Gastrocnemius medialis (tissue), 4 donors: ENCODE data around the gene DPEP3.
A peak's percentile ranks its signal among the peaks of the same experiment; 100 is the strongest.

Experiments used
- POLR2A ChIP-seq, 2 donors: fragments of 450-650 bp; IDR thresholded peaks; one replicate each; pipeline ENCODE4 v1.6.1; 2017; ENCODE audit warnings: antibody characterized with exemption in 2 of 2, mild to moderate bottlenecking in 2 of 2, moderate library complexity in 2 of 2
- TF ChIP-seq, protein P1 (sequence below), 5 experiments: fragments of 450-650 bp in 3 of 5; fragments of 200-600 bp in 2 of 5; sonication (generic) in 2 of 5; IDR thresholded peaks in 4 of 5; conservative IDR thresholded peaks in 1 of 5; 1 replicate in 4 of 5; 2 replicates in 1 of 5; pipeline ENCODE4 v1.5.1; 2016 to 2019; ENCODE audit warnings: antibody characterized with exemption in 5 of 5, mild to moderate bottlenecking in 3 of 5, moderate library complexity in 3 of 5

DNA sequence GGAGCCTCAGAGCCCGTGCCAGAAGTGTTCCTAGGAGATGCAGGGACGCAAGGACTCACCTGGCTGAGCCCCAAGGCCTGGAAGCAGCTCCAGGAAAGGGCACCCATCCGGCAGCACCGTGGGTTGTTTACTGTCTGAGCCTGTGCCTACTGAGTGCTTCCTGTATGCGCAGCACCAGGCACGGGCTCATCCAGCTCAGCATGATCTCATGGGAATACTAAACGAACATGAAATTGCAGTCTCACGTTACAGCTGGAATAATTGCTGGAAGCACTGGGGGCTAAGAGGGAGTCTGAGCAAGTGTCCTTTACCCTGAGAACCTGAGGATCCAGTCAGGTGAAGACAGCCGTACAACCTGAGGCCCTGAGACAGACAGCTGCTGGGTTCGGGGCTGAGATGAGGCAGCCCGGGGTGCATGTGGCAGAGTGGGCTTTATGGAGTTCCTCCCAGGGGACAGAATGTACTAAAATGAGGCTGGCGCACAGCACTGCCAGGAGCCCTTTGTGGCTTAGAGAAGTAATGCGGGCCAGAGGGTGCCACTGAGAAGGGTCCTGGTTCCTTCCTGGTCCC lies 54.0 kb downstream of the DPEP3 start:
- peak in 1 of 2 donors; percentile 43 for TF ChIP-seq POLR2A (IDR thresholded peaks at IDR 0.05)
- TF ChIP-seq, protein P1, sequence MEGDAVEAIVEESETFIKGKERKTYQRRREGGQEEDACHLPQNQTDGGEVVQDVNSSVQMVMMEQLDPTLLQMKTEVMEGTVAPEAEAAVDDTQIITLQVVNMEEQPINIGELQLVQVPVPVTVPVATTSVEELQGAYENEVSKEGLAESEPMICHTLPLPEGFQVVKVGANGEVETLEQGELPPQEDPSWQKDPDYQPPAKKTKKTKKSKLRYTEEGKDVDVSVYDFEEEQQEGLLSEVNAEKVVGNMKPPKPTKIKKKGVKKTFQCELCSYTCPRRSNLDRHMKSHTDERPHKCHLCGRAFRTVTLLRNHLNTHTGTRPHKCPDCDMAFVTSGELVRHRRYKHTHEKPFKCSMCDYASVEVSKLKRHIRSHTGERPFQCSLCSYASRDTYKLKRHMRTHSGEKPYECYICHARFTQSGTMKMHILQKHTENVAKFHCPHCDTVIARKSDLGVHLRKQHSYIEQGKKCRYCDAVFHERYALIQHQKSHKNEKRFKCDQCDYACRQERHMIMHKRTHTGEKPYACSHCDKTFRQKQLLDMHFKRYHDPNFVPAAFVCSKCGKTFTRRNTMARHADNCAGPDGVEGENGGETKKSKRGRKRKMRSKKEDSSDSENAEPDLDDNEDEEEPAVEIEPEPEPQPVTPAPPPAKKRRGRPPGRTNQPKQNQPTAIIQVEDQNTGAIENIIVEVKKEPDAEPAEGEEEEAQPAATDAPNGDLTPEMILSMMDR (IDR thresholded peaks at IDR 0.05 in 4 of 5, conservative IDR thresholded peaks at IDR 0.05 in 1 of 5) = peak in 2 of 5 experiments; percentile 14 to 19
